ENCODE measurements around the gene CFAP68.

The CFAP68 gene

GRCh38 chr11:111870522-111870885 lies 8.8 kb upstream of the CFAP68 start:
- TF ChIP-seq CTCF (IDR thresholded peaks at IDR 0.05), result no peak
- H3K27ac ChIP-seq, result peak overlapping the region; percentile 66
- no peaks in the 10 kb centered on the region for H3K9me3 ChIP-seq
- H3K27me3 ChIP-seq, result no peaks in the 10 kb centered on the region
- peak overlapping the region; percentile 69 to 88 for H3K4me3 ChIP-seq (ENCODE audit: low read depth in 1 of 2, low read length in 1 of 2)
- H3K36me3 ChIP-seq, result no peaks in the 10 kb centered on the region
- H3K4me1 ChIP-seq (ENCODE audit: control insufficient read depth in 1 of 2, insufficient read depth in 1 of 2, low read depth in 1 of 2, low read length in 1 of 2), result peaks cover 6 to 12% of the 10 kb centered on the region in 2 experiments

GRCh38 chr11:111870886-111871692 lies 8.3 kb upstream of the CFAP68 start, which contains the start of gene ALG9:
Gene ALG9, minus strand, starts transcription at chr11:111871581. Its CDS starts 99 bp downstream, at chr11:111871482.
- Histone ChIP-seq H3K4me1 (ENCODE audit: control insufficient read depth in 1 of 2, insufficient read depth in 1 of 2, low read depth in 1 of 2, low read length in 1 of 2) (peaks cover 6 to 12% of the 10 kb centered on the region in 2 experiments), H3K36me3 (no peaks in the 10 kb centered on the region), H3K9me3 (no peaks in the 10 kb centered on the region), H3K27ac (peak within 1 kb of the TSS; percentile 66), H3K27me3 (no peaks in the 10 kb centered on the region), H3K4me3 (ENCODE audit: low read depth in 1 of 2, low read length in 1 of 2) (peak within 1 kb of the TSS; percentile 69 to 88)
- no peak for TF ChIP-seq CTCF (IDR thresholded peaks at IDR 0.05)

- no peak for TF ChIP-seq CTCF (IDR thresholded peaks at IDR 0.05)
- no peaks in the 10 kb centered on the region for H3K36me3 ChIP-seq
Observed at GRCh38 chr11:111871693-111872161, 7.6 kb upstream of the CFAP68 start.

GRCh38 chr11:111878385-111878848 lies 924 bp upstream of the CFAP68 start:
- H3K4me1 ChIP-seq (ENCODE audit: control insufficient read depth in 1 of 2, insufficient read depth in 1 of 2, low read depth in 1 of 2, low read length in 1 of 2), result peaks cover 14 to 18% of the 10 kb centered on the region in 2 experiments
- H3K27me3 ChIP-seq, result no peaks in the 10 kb centered on the region
- no peaks in the 10 kb centered on the region for H3K9me3 ChIP-seq
- TF ChIP-seq CTCF (IDR thresholded peaks at IDR 0.05), result no peak
- peak overlapping the region; percentile 89 to 96 for H3K4me3 ChIP-seq (ENCODE audit: low read depth in 1 of 2, low read length in 1 of 2)
- H3K36me3 ChIP-seq, result no peaks in the 10 kb centered on the region
- peak overlapping the region; percentile 96 for H3K27ac ChIP-seq

More at GRCh38 chr11:111871693-111872161, 7.6 kb upstream of the CFAP68 start:
- H3K4me3 ChIP-seq (ENCODE audit: low read depth in 1 of 2, low read length in 1 of 2), result peak overlapping the region; percentile 69 to 88
- peaks cover 6 to 12% of the 10 kb centered on the region in 2 experiments for H3K4me1 ChIP-seq (ENCODE audit: control insufficient read depth in 1 of 2, insufficient read depth in 1 of 2, low read depth in 1 of 2, low read length in 1 of 2)
- H3K9me3 ChIP-seq, result no peaks in the 10 kb centered on the region
- no peaks in the 10 kb centered on the region for H3K27me3 ChIP-seq
- H3K27ac ChIP-seq, result no peak overlapping the region

GRCh38 chr11:111879637-111879960 lies 258 bp downstream of the CFAP68 start:
- Histone ChIP-seq H3K27me3 (no peaks in the 10 kb centered on the region), H3K4me3 (ENCODE audit: low read depth in 1 of 2, low read length in 1 of 2) (peak overlapping the region; percentile 89 to 96), H3K4me1 (ENCODE audit: control insufficient read depth in 1 of 2, insufficient read depth in 1 of 2, low read depth in 1 of 2, low read length in 1 of 2) (peaks cover 14 to 18% of the 10 kb centered on the region in 2 experiments), H3K36me3 (no peaks in the 10 kb centered on the region), H3K9me3 (no peaks in the 10 kb centered on the region), H3K27ac (peak overlapping the region; percentile 96)
- no peak for TF ChIP-seq CTCF (IDR thresholded peaks at IDR 0.05)

All from neutrophil (primary cell).